ENCODE data around the gene STK32A.

The STK32A gene

DNA sequence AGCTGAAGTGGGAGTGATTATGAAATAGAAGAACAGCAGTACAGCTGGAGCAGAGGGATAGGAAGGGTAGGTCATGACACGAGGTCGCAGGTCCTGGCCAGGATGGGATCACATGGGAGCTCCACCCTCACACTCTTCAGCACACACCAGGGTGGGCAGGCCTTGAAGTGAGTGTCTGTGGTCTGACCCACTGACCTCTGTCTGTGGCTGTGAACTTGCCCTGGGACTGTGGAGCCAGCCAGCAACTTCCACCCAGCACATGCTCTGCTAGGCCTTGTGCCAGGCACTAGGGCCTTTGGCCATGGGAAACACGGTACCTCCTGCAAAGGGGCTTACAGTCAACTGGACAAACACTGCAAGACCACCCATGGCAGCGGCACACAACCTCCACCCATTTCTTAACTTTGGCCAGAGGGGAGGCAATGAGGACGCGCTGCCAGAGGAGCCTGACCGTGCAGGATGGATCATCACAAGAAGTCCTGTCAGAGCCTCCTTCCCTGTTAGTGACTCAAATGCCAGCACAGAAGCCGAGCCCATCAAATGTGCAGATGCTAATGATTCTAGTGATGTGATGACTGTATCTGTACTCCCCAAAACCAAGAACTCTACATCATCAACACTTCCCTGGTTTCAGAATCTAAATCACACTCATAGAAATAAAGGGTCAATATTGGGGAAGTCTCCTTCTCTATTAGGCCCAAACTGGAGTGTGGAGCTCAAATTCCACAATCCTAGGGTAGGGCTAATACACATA lies 161.4 kb downstream of the STK32A start:
- DNase-seq: no peak

DNA sequence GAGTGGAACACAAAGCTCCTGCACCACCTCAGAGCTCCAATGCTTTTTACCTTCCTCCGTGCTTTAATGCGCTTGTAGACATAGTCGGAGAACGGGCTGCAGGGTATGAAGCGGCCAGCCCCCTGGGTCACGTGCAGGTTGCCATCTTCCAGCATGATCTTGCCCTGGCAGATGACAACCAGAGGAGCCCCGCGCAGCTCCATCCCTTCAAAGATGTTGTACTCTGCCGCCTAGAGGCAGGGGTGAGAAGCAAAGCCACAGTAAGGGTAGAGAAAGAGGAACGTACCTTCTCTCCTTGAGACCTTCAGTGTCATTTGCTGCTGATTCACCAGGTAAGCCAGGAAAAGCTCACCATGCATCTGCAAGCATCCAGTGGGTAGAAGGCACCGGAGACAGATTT lies 162.8 kb downstream of the STK32A start:
- DNase-seq: no peak

DNA sequence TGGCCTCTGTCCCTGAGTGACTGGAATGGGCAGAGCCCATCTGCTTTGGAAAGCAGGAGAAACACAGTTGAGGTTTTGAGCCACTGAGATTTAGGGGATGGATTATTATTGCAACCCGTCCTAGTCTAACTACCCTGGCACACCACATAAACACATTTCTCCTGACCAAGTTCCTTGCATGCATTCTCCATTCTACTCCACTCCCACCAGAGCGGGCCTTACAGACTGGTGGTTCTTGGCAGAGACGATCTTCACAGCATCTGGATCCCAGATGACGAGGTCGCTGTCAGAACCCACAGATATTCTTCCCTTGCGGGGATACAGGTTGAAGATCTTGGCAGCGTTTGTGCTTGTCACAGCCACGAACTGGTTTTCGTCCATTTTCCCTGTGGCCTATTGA lies 164.0 kb downstream of the STK32A start:
- no peak for DNase-seq

DNA sequence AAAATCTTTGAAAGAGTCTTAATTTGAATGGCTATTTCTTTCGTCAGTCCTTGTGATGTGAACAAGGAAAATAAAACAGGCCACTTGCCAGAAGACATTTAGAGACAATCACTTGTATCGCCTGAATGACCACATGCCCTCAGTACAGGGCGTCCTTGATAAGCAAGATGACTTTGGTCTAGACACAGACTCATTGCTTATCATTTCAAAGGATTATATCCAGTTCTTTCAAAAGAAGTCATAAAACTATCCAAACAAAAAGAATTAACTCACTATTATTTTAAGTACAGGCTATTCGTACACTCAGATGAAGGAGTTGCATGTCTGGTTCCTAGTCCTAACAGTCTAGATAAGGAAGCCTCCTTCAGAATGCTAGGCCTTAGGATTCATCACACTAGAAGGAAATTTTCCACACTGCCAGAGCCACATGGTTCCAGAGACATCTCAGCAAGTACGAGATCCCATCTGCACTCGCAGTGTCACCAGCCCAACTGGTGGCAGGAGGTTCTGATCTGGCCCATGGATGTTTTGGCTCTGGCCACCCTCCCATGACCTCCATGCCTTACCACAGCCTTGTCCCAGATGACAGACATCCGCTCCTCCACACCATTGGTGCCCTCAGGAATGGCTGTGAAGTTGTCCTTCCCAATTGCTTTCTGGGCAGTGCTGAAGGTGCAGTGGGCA lies 165.4 kb downstream of the STK32A start:
- DNase-seq: no peak

GRCh38 chr5:147400881-147401280 lies 166.1 kb downstream of the STK32A start:
- no peak for DNase-seq

GRCh38 chr5:147403651-147404640 lies 169.1 kb downstream of the STK32A start:
- DNase-seq: no peak

DNA sequence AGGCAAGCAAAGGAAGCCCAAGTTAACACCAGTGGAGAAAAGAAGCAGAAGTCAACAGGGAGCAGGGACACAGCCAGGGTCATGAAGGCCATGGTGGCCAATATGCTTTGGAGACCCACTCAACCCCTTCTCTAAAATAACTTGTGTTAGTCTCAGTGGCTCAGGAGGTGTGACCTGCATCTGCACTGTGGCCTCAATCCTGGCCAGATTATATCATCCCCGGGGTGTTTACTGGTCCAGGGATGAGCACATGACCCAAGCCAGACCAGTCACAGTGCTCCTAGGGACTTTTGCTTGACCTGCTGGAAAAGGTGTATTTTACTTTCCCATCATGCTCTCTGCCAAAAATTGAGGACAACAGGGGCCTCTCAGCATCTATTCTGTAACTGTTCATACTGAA lies 169.9 kb downstream of the STK32A start:
- no peak for DNase-seq

- no peak for DNase-seq
Observed at GRCh38 chr5:147406636-147407035, 171.8 kb downstream of the STK32A start.

GRCh38 chr5:147407094-147407681 lies 172.4 kb downstream of the STK32A start:
- DNase-seq: no peak

DNA sequence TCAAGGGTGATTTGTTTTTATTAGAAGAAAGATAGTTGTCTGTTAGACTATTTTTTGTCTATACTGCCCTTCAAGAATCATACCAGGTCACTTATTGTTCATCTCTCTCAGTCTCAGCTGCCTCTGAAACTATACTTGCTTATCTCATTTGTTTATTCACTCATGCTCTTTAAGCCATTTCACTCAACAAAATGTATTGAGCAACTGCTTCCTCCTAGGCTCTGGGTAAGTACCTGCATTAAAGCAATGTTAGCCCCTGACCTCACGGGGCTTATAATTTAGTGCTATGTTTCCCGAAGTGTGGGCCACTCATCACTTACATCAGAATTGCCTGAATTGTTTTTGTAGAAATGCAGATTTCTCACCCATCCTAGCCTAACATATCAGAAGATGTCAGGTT lies 174.2 kb downstream of the STK32A start:
- DNase-seq: no peak

- DNase-seq: no peak
Observed at GRCh38 chr5:147410496-147411358, 175.9 kb downstream of the STK32A start.

- no peak for DNase-seq
Observed at GRCh38 chr5:147411359-147412319, 176.8 kb downstream of the STK32A start.

DNA sequence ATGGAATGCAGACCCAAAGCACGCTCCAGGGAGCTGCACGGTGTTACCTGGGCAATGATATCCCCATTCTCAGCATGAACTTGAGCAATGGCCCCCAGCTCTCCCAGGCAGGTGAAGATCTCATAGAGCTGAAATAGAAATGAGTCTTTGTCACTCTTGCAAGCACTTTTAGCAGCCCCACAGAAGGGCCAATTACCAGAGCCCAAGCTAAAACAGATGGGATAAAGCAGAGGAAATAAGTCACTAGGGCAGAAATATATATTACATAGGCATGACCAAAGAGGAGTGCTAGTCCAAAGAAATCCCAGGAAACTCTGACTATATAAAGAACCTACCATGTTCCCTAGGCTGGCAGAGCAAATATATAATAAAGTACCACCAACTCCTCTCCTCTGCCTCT lies 177.7 kb downstream of the STK32A start:
- no peak for DNase-seq

GRCh38 chr5:147413266-147413665 lies 178.4 kb downstream of the STK32A start:
- no peak for DNase-seq

DNA sequence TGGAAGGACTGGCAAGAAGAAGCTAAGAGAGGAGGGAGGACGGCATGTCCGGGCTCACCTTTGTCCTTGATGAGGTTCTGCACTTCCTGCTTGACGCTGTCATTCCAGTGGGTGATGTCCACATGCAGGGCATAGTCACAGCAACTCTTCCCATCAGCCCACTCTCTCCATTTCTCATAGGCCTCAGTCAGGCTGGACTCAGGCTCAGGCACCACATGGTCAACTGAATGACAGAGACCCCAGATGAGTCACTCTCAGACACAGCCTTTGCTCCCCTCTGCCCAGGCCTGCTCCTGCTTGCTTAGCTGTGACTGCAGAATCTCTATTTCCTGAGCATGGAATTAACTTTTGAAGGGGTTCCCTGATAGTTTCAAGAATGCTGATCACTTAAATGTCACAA lies 180.8 kb downstream of the STK32A start:
- DNase-seq: no peak

- DNase-seq: no peak
Observed at GRCh38 chr5:147417135-147417813, 182.4 kb downstream of the STK32A start.

- no peak for DNase-seq
Observed at GRCh38 chr5:147418613-147419012, 183.8 kb downstream of the STK32A start.

- DNase-seq: no peak
Observed at GRCh38 chr5:147426640-147427327, 192.0 kb downstream of the STK32A start.
